Thoracic aorta (tissue), 2 donors: ENCODE data around the gene ADCY9. TPM values are rescaled to one million over a fixed set of nuclear protein-coding genes. Genes with fewer than 3 reads are reported as not detected.

Experiments used
- ATAC-seq: fragments of 150-250 bp; one replicate; pipeline ENCODE4 v1.8.0; 2017; ENCODE audit warnings: low read depth; ENCODE audit not compliant: insufficient number of reproducible peaks, low FRiP score
- DNase-seq: peaks from one replicate; pipeline ENCODE4 v3.0.0-alpha.2; 2020; ENCODE audit warnings: low spot score
- H3K27ac ChIP-seq, 2 donors: fragments of 200-600 bp; sonication (generic); 1 replicate in 1 of 2; 2 replicates in 1 of 2; pipeline ENCODE4 v1.5.1; 2016; ENCODE audit warnings: mild to moderate bottlenecking in 2 of 2, moderate library complexity in 2 of 2
- H3K27me3 ChIP-seq: fragments of 200-600 bp; sonication (generic); replicated peaks from 2 replicates; pipeline ENCODE4 v1.6.0; 2016; ENCODE audit warnings: mild to moderate bottlenecking; ENCODE audit not compliant: insufficient read depth
- H3K36me3 ChIP-seq: fragments of 200-600 bp; sonication (generic); one replicate; pipeline ENCODE4 v1.5.1; 2016
- H3K4me1 ChIP-seq, 2 donors: fragments of 200-600 bp; sonication (generic); 1 replicate in 1 of 2; 2 replicates in 1 of 2; pipeline versions ENCODE4 v1.5.1 to v1.6.0; 2016; ENCODE audit warnings: low read depth in 2 of 2, mild to moderate bottlenecking in 1 of 2; ENCODE audit not compliant: control insufficient read depth in 1 of 2
- H3K4me3 ChIP-seq: fragments of 200-600 bp; sonication (generic); 2 replicates; pipeline ENCODE4 v1.5.1; 2016; ENCODE audit warnings: mild to moderate bottlenecking
- H3K9me3 ChIP-seq: fragments of 200-600 bp; sonication (generic); 2 replicates; pipeline ENCODE4 v1.5.1; 2016
- CTCF ChIP-seq: fragments of 200-600 bp; sonication (generic); IDR thresholded peaks from one replicate; pipeline ENCODE4 v1.5.1; 2019; ENCODE audit warnings: antibody characterized with exemption
- total RNA-seq, 2 donors: library from RNA; depleted of rRNA; stranded (reverse); fragments of >200 nt; gene quantifications; one replicate each; pipeline versions ENCODE4 v1.1.0 to v1.2.3, GENCODE V29; 2016

Gene ADCY9
- total RNA-seq, 2 donors from 2014 or later: 44.1 to 83.8 TPM

- no peaks in the 10 kb centered on the region for H3K36me3 ChIP-seq
- H3K27me3 ChIP-seq: no peaks in the 10 kb centered on the region
- H3K27ac ChIP-seq: no peak overlapping the region
- TF ChIP-seq CTCF: no peak
- H3K9me3 ChIP-seq: no peaks in the 10 kb centered on the region
- DNase-seq (no peak), ATAC-seq (no peak)
- H3K4me3 ChIP-seq: no peak overlapping the region
- peaks cover 0 to 9% of the 10 kb centered on the region in 2 donors for H3K4me1 ChIP-seq
Observed at GRCh38 chr16:4005731-4006130, 110.5 kb downstream of the ADCY9 start.

- no peak for ATAC-seq
- H3K27me3 ChIP-seq: no peaks in the 10 kb centered on the region
- no peak overlapping the region for H3K27ac ChIP-seq
- no peak for DNase-seq
- TF ChIP-seq CTCF: no peak
- no peaks in the 10 kb centered on the region for H3K36me3 ChIP-seq
- H3K9me3 ChIP-seq: no peaks in the 10 kb centered on the region
- H3K4me1 ChIP-seq: peaks cover 0 to 12% of the 10 kb centered on the region in 2 donors
- no peak overlapping the region for H3K4me3 ChIP-seq
Observed at GRCh38 chr16:4005281-4005680, 111.0 kb downstream of the ADCY9 start.

- no peak for DNase-seq
Observed at GRCh38 chr16:4004206-4004605, 112.0 kb downstream of the ADCY9 start.

GRCh38 chr16:4003576-4003975 lies 112.7 kb downstream of the ADCY9 start:
- peaks cover 7 to 29% of the 10 kb centered on the region in 2 donors for H3K4me1 ChIP-seq
- DNase-seq (no peak), ATAC-seq (no peak)
- no peaks in the 10 kb centered on the region for H3K27me3 ChIP-seq
- no peaks in the 10 kb centered on the region for H3K9me3 ChIP-seq
- no peak overlapping the region for H3K27ac ChIP-seq
- TF ChIP-seq CTCF: no peak
- H3K4me3 ChIP-seq: no peak overlapping the region
- H3K36me3 ChIP-seq: no peaks in the 10 kb centered on the region

More at GRCh38 chr16:4004206-4004605, 112.0 kb downstream of the ADCY9 start:
- H3K4me3 ChIP-seq: no peak overlapping the region
- no peaks in the 10 kb centered on the region for H3K36me3 ChIP-seq
- ATAC-seq: no peak
- H3K9me3 ChIP-seq: no peaks in the 10 kb centered on the region
- peaks cover 2 to 23% of the 10 kb centered on the region in 2 donors for H3K4me1 ChIP-seq
- H3K27me3 ChIP-seq: no peaks in the 10 kb centered on the region
- no peak overlapping the region for H3K27ac ChIP-seq
- TF ChIP-seq CTCF: no peak

- TF ChIP-seq CTCF: no peak
- Histone ChIP-seq H3K9me3 (no peaks in the 10 kb centered on the region), H3K4me3 (no peak overlapping the region), H3K27me3 (no peaks in the 10 kb centered on the region), H3K4me1 (peaks cover 7 to 29% of the 10 kb centered on the region in 2 donors), H3K27ac (no peak overlapping the region), H3K36me3 (no peaks in the 10 kb centered on the region)
- no peak for ATAC-seq
- DNase-seq: no peak
Observed at GRCh38 chr16:4003166-4003565, 113.1 kb downstream of the ADCY9 start.
